ENCODE data around the gene ATP2A3.

ATP2A3 gene

DNA sequence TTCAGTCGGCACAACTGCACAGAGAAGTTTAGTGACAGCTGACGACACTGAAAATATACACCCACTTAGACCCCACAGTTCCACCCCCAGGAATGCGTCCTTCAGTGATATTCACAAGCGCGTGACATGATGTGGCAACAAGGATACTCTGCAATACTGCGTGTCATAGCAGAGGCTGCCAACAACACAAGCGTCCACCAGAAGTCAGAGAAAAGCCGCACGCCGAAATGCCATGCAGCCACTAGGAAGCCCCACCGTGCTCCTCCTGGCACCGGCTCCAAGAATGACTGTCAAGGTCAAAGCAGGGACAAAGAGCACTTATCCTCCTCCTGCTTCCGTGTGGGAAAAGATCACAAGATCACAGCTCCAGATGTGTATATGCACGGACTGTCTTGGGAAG is 3.5 kb downstream of the ATP2A3 start:
- H3K4me2 ChIP-seq (ENCODE audit: low read length) = peak overlapping the region; percentile 95
- no peaks in the 10 kb centered on the region for H3K9me2 ChIP-seq (ENCODE audit: low read depth, low read length)
- no peaks in the 10 kb centered on the region for H3K27me3 ChIP-seq (ENCODE audit: insufficient read depth, low read length)
- no peaks in the 10 kb centered on the region for H4K20me1 ChIP-seq (ENCODE audit: insufficient read depth, low read length)
- TF ChIP-seq, protein P1, sequence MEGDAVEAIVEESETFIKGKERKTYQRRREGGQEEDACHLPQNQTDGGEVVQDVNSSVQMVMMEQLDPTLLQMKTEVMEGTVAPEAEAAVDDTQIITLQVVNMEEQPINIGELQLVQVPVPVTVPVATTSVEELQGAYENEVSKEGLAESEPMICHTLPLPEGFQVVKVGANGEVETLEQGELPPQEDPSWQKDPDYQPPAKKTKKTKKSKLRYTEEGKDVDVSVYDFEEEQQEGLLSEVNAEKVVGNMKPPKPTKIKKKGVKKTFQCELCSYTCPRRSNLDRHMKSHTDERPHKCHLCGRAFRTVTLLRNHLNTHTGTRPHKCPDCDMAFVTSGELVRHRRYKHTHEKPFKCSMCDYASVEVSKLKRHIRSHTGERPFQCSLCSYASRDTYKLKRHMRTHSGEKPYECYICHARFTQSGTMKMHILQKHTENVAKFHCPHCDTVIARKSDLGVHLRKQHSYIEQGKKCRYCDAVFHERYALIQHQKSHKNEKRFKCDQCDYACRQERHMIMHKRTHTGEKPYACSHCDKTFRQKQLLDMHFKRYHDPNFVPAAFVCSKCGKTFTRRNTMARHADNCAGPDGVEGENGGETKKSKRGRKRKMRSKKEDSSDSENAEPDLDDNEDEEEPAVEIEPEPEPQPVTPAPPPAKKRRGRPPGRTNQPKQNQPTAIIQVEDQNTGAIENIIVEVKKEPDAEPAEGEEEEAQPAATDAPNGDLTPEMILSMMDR (IDR thresholded peaks at IDR 0.05; ENCODE audit: low read length) = no peak
- TF ChIP-seq EZH2 (IDR thresholded peaks at IDR 0.05; ENCODE audit: borderline replicate concordance, low read length) = no peak
- H3K4me1 ChIP-seq (ENCODE audit: insufficient read depth, low read length, severe bottlenecking) = peaks cover 76% of the 10 kb centered on the region
- H3K9ac ChIP-seq (ENCODE audit: low read length) = peak overlapping the region; percentile 81
- H3K79me2 ChIP-seq (ENCODE audit: insufficient read depth, low read length) = peaks cover 55% of the 10 kb centered on the region
- no peaks in the 10 kb centered on the region for H3K9me3 ChIP-seq (ENCODE audit: low read length)
- peaks cover 32% of the 10 kb centered on the region; the same call in 1 of the 2 replicates for H3K36me3 ChIP-seq (ENCODE audit: insufficient read depth, low read length)
- H2AFZ ChIP-seq (ENCODE audit: low read length) = no peak overlapping the region
- 0 out of 2 replicates have a peak, but pooled peaks cover 3% of the 10 kb centered on the region for H3F3A ChIP-seq (ENCODE audit: insufficient read depth, low read length)
- peak overlapping the region; percentile 78 for H3K4me3 ChIP-seq (ENCODE audit: low read depth, low read length, poor library complexity, severe bottlenecking)
- H3K27ac ChIP-seq (ENCODE audit: low read depth, low read length, poor library complexity, severe bottlenecking) = peak overlapping the region; percentile 98

DNA sequence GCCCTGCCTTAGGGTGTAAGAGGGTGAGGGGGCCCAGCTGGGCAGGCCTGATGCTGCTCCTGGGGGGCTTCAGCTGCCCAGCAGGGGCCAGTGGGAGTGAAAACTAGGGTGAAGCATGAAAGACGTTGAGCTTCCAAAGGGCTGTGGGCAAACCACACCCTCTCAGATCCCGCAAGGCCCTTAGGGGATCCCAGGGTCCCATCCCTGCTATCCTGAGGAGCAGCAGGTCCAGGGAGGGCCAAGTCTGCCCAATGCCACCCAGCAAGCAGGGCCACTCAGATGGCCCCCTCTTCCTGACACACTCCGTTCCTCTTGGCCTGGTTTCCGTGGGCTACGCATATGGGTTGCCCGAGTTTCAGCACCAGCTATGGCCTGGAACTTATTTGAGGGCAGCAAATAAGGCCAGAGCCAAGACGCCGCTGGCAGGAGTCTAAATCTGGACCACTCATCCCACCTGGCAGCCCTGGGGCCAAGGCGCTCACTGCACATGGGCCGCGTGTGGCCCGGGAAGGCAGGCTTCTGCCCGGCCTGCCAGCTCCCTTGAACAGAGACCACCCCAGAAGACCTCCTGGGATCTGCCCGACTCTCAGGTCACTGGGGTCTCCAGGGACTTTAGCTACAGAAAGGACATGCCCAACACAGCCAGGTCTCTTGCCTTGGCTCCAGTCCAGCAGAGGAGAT is 4.2 kb downstream of the ATP2A3 start:
- no peak for TF ChIP-seq EZH2 (IDR thresholded peaks at IDR 0.05; ENCODE audit: borderline replicate concordance, low read length)
- TF ChIP-seq, protein P1 (IDR thresholded peaks at IDR 0.05; ENCODE audit: low read length) = no peak
- Histone ChIP-seq H3K4me3 (ENCODE audit: low read depth, low read length, poor library complexity, severe bottlenecking) (peak overlapping the region; percentile 78), H3K9ac (ENCODE audit: low read length) (peak overlapping the region; percentile 81), H3K36me3 (ENCODE audit: insufficient read depth, low read length) (peaks cover 36% of the 10 kb centered on the region; the same call in 1 of the 2 replicates), H3K79me2 (ENCODE audit: insufficient read depth, low read length) (peaks cover 58% of the 10 kb centered on the region), H3K27me3 (ENCODE audit: insufficient read depth, low read length) (no peaks in the 10 kb centered on the region), H3F3A (ENCODE audit: insufficient read depth, low read length) (0 out of 2 replicates have a peak, but pooled peaks cover 3% of the 10 kb centered on the region), H2AFZ (ENCODE audit: low read length) (no peak overlapping the region), H3K9me3 (ENCODE audit: low read length) (no peaks in the 10 kb centered on the region), H3K4me2 (ENCODE audit: low read length) (peak overlapping the region; percentile 95), H3K4me1 (ENCODE audit: insufficient read depth, low read length, severe bottlenecking) (peaks cover 71% of the 10 kb centered on the region), H4K20me1 (ENCODE audit: insufficient read depth, low read length) (no peaks in the 10 kb centered on the region), H3K9me2 (ENCODE audit: low read depth, low read length) (no peaks in the 10 kb centered on the region), H3K27ac (ENCODE audit: low read depth, low read length, poor library complexity, severe bottlenecking) (peak overlapping the region; percentile 98)

DNA sequence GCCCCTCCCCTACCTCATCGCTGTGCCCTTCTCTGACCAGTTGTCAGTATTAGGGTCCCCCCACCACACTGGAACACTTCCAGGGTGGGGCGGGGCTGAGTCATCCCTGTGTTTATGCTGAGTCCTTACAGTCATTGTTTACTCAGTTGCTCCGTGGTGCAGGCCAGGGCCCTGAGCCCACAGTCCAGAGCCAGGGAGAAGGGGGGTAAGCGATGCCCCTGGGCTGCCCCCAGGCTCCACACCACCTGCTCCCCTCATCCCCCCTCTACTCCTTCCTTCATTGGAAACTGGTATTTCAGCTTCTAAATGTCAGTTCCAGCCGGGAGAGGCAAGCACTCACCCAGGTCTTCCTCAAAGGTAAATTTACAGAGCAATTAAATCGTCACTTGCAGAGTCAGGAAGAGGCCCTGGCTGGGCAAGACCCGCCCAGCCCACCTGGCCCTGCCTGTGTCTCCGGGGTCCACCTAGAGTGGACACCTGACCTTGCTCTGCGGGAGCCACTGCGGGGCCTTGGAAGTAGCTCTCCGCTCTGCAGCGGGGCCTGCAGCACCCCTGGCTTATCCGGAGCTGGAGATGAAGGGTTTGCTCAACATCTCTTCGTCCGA is 4.8 kb downstream of the ATP2A3 start:
- Histone ChIP-seq H3K79me2 (ENCODE audit: insufficient read depth, low read length) (peaks cover 59% of the 10 kb centered on the region), H3K27ac (ENCODE audit: low read depth, low read length, poor library complexity, severe bottlenecking) (peak overlapping the region; percentile 98), H3K4me3 (ENCODE audit: low read depth, low read length, poor library complexity, severe bottlenecking) (peak overlapping the region; percentile 78), H3K4me1 (ENCODE audit: insufficient read depth, low read length, severe bottlenecking) (peaks cover 64% of the 10 kb centered on the region), H3F3A (ENCODE audit: insufficient read depth, low read length) (0 out of 2 replicates have a peak, but pooled peaks cover 3% of the 10 kb centered on the region), H3K4me2 (ENCODE audit: low read length) (peak overlapping the region; percentile 95), H3K9me2 (ENCODE audit: low read depth, low read length) (no peaks in the 10 kb centered on the region), H3K9ac (ENCODE audit: low read length) (peak overlapping the region; percentile 81), H4K20me1 (ENCODE audit: insufficient read depth, low read length) (no peaks in the 10 kb centered on the region), H3K36me3 (ENCODE audit: insufficient read depth, low read length) (peaks cover 40% of the 10 kb centered on the region; the same call in 1 of the 2 replicates), H2AFZ (ENCODE audit: low read length) (no peak overlapping the region), H3K9me3 (ENCODE audit: low read length) (no peaks in the 10 kb centered on the region), H3K27me3 (ENCODE audit: insufficient read depth, low read length) (no peaks in the 10 kb centered on the region)
- no peak for TF ChIP-seq EZH2 (IDR thresholded peaks at IDR 0.05; ENCODE audit: borderline replicate concordance, low read length)
- TF ChIP-seq, protein P1 (IDR thresholded peaks at IDR 0.05; ENCODE audit: low read length) = no peak

Measured in OCI-LY1 (cell line).